Lung (tissue), 12 donors: ENCODE measurements around the gene C1orf50. TPM values are rescaled to one million over a fixed set of nuclear protein-coding genes. Genes with fewer than 3 reads are reported as not detected.

Experiments used
- ATAC-seq: fragments of 200-7000 bp; cut with Tn5 transposase; one replicate; pipeline ENCODE4 v1.9.1; 2020; ENCODE audit warnings: moderate number of reproducible peaks; ENCODE audit not compliant: insufficient read depth, low FRiP score
- DNase-seq, 3 donors: peaks; one replicate each; pipeline ENCODE4 v3.0.0-alpha.2; 2013 to 2017
- H3K27ac ChIP-seq, 2 donors: one replicate each; pipeline ENCODE4 v1.5.1; 2013; ENCODE audit warnings: mild to moderate bottlenecking in 2 of 2, moderate library complexity in 2 of 2, control low read depth in 1 of 2, inconsistent platforms in 1 of 2, low read depth in 1 of 2, low read length in 1 of 2
- H3K27me3 ChIP-seq, 3 donors: one replicate each; pipeline ENCODE4 v1.5.1; 2013; ENCODE audit warnings: low read length in 2 of 3; ENCODE audit not compliant: control insufficient read depth in 3 of 3, insufficient read depth in 3 of 3
- H3K36me3 ChIP-seq, 4 donors: one replicate each; pipeline ENCODE4 v1.5.1; 2013; ENCODE audit warnings: low read length in 4 of 4, mild to moderate bottlenecking in 1 of 4, moderate library complexity in 1 of 4; ENCODE audit not compliant: control insufficient read depth in 4 of 4, insufficient read depth in 4 of 4
- H3K4me1 ChIP-seq, 5 donors: one replicate each; pipeline ENCODE4 v1.5.1; 2013; ENCODE audit warnings: low read length in 5 of 5, mild to moderate bottlenecking in 2 of 5, moderate library complexity in 1 of 5; ENCODE audit not compliant: control insufficient read depth in 5 of 5, insufficient read depth in 5 of 5
- H3K4me3 ChIP-seq: one replicate; pipeline ENCODE4 v1.5.1; 2013; ENCODE audit warnings: mild to moderate bottlenecking, control low read depth, moderate library complexity
- H3K9ac ChIP-seq, 2 donors: one replicate each; pipeline ENCODE4 v1.5.1; 2013; ENCODE audit warnings: low read length in 2 of 2, control low read depth in 1 of 2; ENCODE audit not compliant: insufficient read depth in 1 of 2
- H3K9me3 ChIP-seq, 4 donors: one replicate each; pipeline ENCODE4 v1.5.1; 2013; ENCODE audit warnings: low read length in 3 of 4, mild to moderate bottlenecking in 1 of 4, moderate library complexity in 1 of 4; ENCODE audit not compliant: control insufficient read depth in 4 of 4, insufficient read depth in 3 of 4
- CTCF ChIP-seq: IDR thresholded peaks from 2 replicates; pipeline ENCODE4 v1.5.1; 2012; ENCODE audit warnings: mild to moderate bottlenecking; ENCODE audit errors: control extremely low read depth, extremely low read depth
- WGBS, 2 donors: extraction: QIAGEN DNeasy Blood & Tissue Kit; methylation state at CpG; one replicate each; pipeline ENCODE4 v1.1.7; 2013; 5-methylcytosine and 5-hydroxymethylcytosine counted together
- polyA plus RNA-seq, 2 donors: library from polyadenylated mRNA; stranded (reverse); fragments of 200-250 nt; gene quantifications; one replicate each; pipeline ENCODE4 v1.2.1, GENCODE V29; 2013
- total RNA-seq, 2 donors: library from RNA; depleted of rRNA in 1 of 2; stranded (reverse); fragments of >200 nt in 1 of 2; gene quantifications; one replicate each; pipeline ENCODE4 v1.2.1, GENCODE V29; 2014 to 2021
- donor health status: control.
- donor health status: control.
- donor health status: Bipolar disorder and iron deficiency.
- donor health status: healthy.
- donor health status: DM: yes; HTN: yes; CAD: no.

Gene C1orf50
- total and polyA plus RNA-seq, 4 donors = 2.6 to 4.6 (median 3.6) TPM

- TF ChIP-seq CTCF = no peak
These were observed 28.9 kb upstream of the C1orf50 start for GRCh38 chr1:42737986-42738677.

GRCh38 chr1:42738678-42739226 lies 28.3 kb upstream of the C1orf50 start:
- no peak for TF ChIP-seq CTCF
- Histone ChIP-seq H3K9me3 (no peaks in the 10 kb centered on the region), H3K4me1 (peaks cover 0 to 28% (median 0%) of the 10 kb centered on the region in 5 donors), H3K4me3 (no peak overlapping the region), H3K36me3 (no peaks in the 10 kb centered on the region), H3K9ac (no peak overlapping the region), H3K27me3 (no peaks in the 10 kb centered on the region), H3K27ac (no peak overlapping the region)
- no peak for ATAC-seq
- 83 to 93% methylated on average over 8 of the region's 8 CpGs for WGBS, 2 donors
- no peak for DNase-seq

More at GRCh38 chr1:42737986-42738677, 28.9 kb upstream of the C1orf50 start:
- Histone ChIP-seq H3K9me3 (no peaks in the 10 kb centered on the region), H3K36me3 (no peaks in the 10 kb centered on the region), H3K4me3 (no peak overlapping the region), H3K27ac (no peak overlapping the region), H3K27me3 (no peaks in the 10 kb centered on the region), H3K4me1 (peaks cover 0 to 28% (median 0%) of the 10 kb centered on the region in 5 donors), H3K9ac (no peak overlapping the region)
- DNase-seq (no peak), ATAC-seq (no peak)
- WGBS, 2 donors = 89 to 90% methylated on average over 21 of the region's 21 CpGs

GRCh38 chr1:42739753-42740700 lies 27.0 kb upstream of the C1orf50 start, which contains the start of gene CLDN19:
Gene CLDN19 (minus strand): TSS chr1:42740236. CDS start chr1:42740063, 173 bp downstream.
- no peaks in the 10 kb centered on the region for H3K27me3 ChIP-seq
- ATAC-seq (no peak), DNase-seq (peak; percentile 36 to 60 (median 58))
- no peak for TF ChIP-seq CTCF
- no peaks in the 10 kb centered on the region for H3K9me3 ChIP-seq
- peak within 1 kb of the TSS in 1 of 2 donors; percentile 37 for H3K9ac ChIP-seq
- no peak within 1 kb of the TSS for H3K27ac ChIP-seq
- H3K4me3 ChIP-seq = no peak within 1 kb of the TSS
- WGBS, 2 donors = 68 to 84% methylated on average over 27 of the region's 27 CpGs
- H3K36me3 ChIP-seq = no peaks in the 10 kb centered on the region
- peaks cover 0 to 28% (median 0%) of the 10 kb centered on the region in 5 donors for H3K4me1 ChIP-seq
